Forelimb muscle (tissue), 1 donor: ENCODE results near the gene DICER1. TPM values are rescaled to one million over a fixed set of nuclear protein-coding genes. Genes with fewer than 3 reads are reported as not detected.

Experiments used
- DNase-seq: peaks from one replicate; pipeline ENCODE4 v3.0.0-alpha.2; 2013; ENCODE audit warnings: low read depth
- polyA plus RNA-seq: library from polyadenylated mRNA; unstranded; fragments of 120-200 nt; gene quantifications from one replicate; pipeline ENCODE4 v1.2.1, GENCODE V29; 2013; ENCODE audit not compliant: insufficient read length

DICER1 gene
- polyA plus RNA-seq, 1 donor: 43.3 TPM

DNA sequence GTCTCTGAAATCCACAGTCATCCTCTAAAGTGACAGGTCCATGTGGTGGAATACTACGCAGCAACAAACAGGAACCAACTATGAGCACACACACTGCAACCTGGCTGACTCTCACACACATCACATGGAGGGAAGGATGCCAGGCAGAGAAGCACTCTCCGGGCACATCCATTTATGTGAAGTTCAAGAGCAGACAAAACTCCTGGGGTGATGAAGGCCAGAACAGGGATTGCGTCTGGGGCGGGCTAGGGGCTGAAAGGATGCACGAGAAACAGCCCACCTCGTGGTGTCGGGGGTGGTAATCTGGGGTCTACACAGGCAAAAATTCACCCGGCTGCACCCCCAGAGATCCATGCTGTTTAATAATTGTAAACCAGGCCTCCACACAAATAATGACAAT lies 100.2 kb downstream of the DICER1 start:
- DNase-seq: no peak

GRCh38 chr14:95056476-95056875 lies 100.9 kb downstream of the DICER1 start:
- DNase-seq: no peak

DNA sequence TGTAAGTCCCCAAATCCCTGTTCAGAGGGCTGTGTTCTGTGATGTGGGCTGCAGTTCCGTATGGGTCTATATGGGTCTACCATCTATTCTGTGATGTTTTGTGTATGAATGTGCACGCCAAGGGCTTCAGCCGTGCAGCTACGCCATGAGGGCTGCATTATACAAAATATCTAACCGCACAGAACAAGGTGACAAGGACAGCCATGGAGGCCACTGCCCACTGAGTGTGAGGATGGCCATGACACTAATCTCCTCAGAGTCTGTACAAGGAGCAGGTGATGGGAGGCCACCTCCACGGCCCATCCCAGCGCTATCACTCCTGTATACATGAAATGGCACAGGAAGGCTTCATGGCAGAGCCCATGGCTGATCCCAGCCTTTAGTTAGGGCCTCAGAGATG lies 102.0 kb downstream of the DICER1 start:
- DNase-seq: no peak

DNA sequence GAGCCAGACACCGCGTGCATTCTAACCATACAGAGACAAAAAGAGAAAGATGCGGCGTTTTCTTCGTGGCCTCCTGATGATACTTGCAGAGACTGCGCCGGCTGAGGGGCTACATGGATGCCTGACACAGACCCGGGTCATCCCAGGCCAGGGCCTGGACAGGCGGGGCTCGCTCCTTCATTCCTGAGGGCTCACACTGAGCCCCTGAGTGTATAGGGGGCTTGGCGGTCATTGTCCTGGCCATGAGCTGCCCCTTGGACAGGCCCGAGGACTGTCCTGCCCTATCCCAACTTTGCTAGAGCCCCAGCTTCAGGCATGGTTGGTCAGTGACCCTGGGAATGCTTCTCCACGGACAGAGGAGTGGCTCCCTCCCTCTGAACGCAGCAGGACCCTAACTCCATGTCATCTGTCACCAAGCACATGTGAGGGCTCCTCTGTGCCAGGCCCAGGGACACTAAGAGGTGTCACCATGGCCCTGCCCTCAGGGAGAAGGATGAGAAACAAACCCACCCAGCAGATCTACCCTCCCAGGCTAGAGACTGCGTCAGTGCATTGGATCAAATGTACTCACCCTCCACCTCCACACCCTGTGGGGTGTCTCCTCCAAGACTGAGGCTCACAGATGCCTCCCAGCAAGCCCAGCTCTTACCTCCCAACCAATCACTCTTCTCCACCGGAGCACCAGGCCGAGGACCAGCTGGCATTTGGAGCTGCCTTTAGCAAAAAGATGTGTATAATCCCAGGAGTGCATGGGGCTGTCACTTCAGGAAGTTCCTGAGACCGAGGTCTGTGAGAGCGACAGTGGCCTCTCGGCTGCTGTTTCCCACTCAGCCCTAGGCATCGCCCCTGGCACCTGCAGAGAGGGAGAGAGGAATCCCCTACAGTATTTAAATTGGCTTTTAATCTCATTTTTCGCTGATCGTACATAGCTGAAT lies 102.7 kb downstream of the DICER1 start:
- DNase-seq: no peak

DNA sequence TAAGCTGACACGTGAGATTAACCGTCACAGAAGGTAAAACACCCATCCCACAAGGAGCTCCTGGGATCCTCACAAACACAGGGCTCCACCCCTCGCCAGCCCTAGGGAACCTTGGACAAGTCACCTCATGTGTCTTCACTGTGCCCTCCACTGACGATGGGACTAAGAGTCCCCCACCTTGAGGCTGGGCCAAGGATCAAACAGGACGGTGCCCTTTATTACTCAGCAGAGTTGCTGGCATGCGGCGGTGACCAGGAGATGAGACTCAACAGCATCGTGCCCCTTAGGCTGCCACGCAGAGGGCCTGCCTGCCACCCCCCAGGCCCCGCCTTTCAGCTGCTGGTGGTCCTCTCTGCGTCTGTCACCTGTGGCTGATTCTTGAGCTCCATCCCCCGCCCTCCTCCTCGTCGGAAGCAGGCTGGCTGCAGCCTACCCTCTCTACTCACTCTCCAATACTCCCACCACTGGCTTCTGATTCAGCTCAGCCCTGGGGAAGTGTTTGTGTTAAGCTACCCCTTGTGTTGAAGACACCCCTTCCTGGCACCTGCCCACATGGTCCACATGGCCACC lies 105.2 kb downstream of the DICER1 start:
- no peak for DNase-seq

GRCh38 chr14:95049952-95050351 lies 107.4 kb downstream of the DICER1 start:
- DNase-seq: no peak

GRCh38 chr14:95048771-95049312 lies 108.5 kb downstream of the DICER1 start:
- no peak for DNase-seq

- no peak for DNase-seq
Observed at GRCh38 chr14:95047754-95048153, 109.6 kb downstream of the DICER1 start.

GRCh38 chr14:95046711-95047681 lies 110.3 kb downstream of the DICER1 start:
- no peak for DNase-seq

DNA sequence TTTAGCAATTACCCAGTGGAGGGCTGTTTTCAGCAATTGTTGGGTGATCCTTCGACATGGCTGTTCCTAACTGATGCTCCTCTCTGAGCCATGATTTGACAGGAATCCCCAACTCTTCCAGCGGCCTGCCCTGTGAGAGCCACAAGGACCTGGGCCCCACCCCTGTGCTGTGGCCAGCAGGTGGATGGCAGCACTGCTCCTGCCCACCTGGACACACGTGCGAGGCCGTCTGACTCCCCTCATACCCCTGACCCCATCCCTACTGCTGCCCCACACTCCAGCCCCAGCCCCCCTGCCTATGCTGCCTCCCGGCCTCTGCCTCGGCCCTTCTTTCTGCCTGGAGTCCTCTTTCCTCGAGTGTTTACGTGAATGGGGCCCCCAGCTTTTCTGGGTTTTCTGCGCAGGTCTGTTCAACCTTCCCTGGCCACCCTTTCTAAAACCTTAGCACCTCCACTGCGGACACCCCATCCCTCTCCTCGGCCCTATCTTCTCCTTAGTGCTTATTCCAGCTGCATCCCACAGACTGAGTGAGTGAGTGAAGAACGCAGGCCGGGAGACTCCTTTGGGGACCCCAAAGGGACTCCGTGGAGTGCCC lies 111.4 kb downstream of the DICER1 start:
- no peak for DNase-seq

- DNase-seq: no peak
Observed at GRCh38 chr14:95045106-95045701, 112.1 kb downstream of the DICER1 start.

- no peak for DNase-seq
Observed at GRCh38 chr14:95044463-95045105, 112.7 kb downstream of the DICER1 start.

DNA sequence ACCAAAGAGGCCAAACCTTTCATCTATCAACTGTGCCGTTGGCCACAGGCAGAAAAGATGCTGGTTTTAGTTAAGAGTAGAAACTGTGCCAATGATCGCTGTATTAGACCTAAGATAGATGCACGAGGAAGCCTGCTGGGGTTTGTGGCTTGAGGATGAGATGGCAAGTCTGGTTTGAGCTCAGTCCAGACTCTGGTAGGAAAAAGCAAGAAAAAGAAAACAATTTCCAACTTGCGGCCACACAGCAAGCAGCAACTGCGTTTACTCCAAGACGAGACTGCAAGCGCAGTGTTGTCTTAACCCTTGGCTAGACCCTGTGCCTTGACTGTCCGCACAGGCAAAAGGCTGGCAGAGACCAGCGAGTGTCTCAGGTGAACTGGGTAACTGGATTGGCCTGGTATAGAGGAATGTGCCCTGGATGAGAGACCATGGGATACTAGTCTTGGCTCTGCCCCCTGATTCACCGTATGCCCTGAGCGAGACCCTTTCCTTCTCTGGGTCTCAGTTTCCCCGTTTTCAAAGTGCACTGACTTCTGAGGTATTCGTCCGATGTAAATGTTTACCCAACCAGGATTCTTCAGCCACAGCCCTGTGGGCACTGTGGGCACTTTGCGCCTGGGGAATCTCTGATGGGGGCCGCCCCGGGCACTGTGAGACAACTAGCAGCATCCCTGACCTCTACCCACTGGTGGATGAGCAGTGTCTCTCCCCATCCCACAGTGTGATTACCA lies 113.4 kb downstream of the DICER1 start:
- DNase-seq: no peak

- no peak for DNase-seq
Observed at GRCh38 chr14:95043314-95043713, 114.0 kb downstream of the DICER1 start.

GRCh38 chr14:95041477-95042020 lies 115.8 kb downstream of the DICER1 start:
- no peak for DNase-seq

DNA sequence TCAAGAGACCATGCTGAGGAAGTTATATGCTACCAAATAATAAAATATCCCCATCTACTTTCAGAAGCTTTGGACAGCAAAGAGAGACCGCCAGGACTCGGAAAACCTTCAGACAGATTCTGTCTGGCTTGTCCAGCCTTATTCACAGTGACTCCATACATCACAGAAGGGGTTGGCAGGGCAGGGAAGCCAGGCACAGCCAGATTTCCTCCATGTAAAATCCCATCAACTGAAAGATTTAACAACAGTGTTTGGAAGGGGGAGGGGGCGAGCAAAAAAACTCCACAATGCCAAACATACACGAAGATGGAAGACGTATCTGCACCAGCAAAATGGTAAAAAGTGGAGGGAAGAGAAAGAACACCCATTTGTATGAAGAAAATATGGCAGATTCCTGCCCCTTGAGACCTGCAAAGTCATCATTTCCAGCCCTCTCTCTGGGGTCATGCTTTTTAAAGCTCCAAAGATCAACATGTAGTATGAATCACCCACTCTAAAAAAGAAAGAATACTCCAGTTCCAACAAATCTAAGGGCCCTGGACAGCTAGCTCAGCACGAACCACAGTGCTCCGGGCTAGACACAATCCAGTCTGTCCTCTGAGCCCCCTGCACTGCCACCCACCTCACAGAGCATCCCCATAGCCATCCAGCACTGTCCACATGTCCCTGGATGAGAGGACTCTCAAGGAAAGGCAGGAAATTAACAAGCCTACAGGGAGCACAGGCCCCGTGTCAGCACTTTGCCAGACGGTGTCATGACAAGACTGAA lies 116.4 kb downstream of the DICER1 start:
- no peak for DNase-seq

DNA sequence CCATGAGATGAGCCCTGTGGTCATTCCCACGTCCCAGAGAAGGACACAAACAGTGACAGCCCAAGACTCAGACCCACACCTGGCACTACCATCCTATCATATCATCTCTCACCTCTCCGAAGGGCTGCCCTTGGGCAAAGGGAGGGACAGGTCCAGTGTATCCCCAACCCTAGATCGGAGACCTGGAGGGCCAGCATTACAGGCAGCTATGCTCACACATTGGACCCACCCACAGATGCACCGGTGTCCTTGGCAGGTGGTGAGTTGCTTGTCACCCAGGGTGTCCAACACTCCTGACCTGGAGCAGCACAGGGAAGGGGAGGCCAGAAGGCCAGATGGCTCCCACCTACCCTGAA lies 117.4 kb downstream of the DICER1 start:
- DNase-seq: no peak

GRCh38 chr14:95039259-95039992 lies 117.9 kb downstream of the DICER1 start:
- no peak for DNase-seq
